Hepatocyte (in vitro differentiated cells): ENCODE data around the gene SAPCD2. TPM values are rescaled to one million over a fixed set of nuclear protein-coding genes. Genes with fewer than 3 reads are reported as not detected.

Source experiments
- DNase-seq: peaks from one replicate; pipeline ENCODE4 v3.0.0-alpha.2; 2016; ENCODE audit warnings: low spot score
- H2AFZ ChIP-seq: fragments of 200-600 bp; sonication (generic); 2 replicates; pipeline ENCODE4 v1.6.0; 2016; ENCODE audit warnings: antibody characterized with exemption, mild to moderate bottlenecking
- H3K27ac ChIP-seq: fragments of 200-600 bp; sonication (generic); 2 replicates; pipeline ENCODE4 v1.5.1; 2016; ENCODE audit warnings: mild to moderate bottlenecking
- H3K27me3 ChIP-seq: fragments of 200-600 bp; sonication (generic); 2 replicates; pipeline ENCODE4 v1.6.1; 2016
- H3K36me3 ChIP-seq: fragments of 200-600 bp; sonication (generic); replicated peaks from 2 replicates; pipeline ENCODE4 v1.5.1; 2016; ENCODE audit warnings: low read depth; ENCODE audit not compliant: insufficient read depth
- H3K4me1 ChIP-seq: fragments of 200-600 bp; sonication (generic); 2 replicates; pipeline ENCODE4 v1.5.1; 2016; ENCODE audit warnings: mild to moderate bottlenecking, moderate library complexity; ENCODE audit not compliant: insufficient read depth
- H3K4me2 ChIP-seq: fragments of 200-600 bp; sonication (generic); 2 replicates; pipeline ENCODE4 v1.6.0; 2016
- H3K4me3 ChIP-seq: fragments of 200-600 bp; sonication (generic); 2 replicates; pipeline ENCODE4 v1.5.1; 2016; ENCODE audit warnings: mild to moderate bottlenecking
- H3K79me2 ChIP-seq: fragments of 200-600 bp; sonication (generic); 2 replicates; pipeline ENCODE4 v1.6.0; 2017; ENCODE audit warnings: mild to moderate bottlenecking
- H3K9me2 ChIP-seq: fragments of 200-600 bp; sonication (generic); replicated peaks from 2 replicates; pipeline ENCODE4 v1.6.0; 2017; ENCODE audit warnings: mild to moderate bottlenecking; ENCODE audit not compliant: insufficient read depth
- H3K9me3 ChIP-seq: fragments of 200-600 bp; sonication (generic); 2 replicates; pipeline ENCODE4 v1.5.1; 2016; ENCODE audit warnings: low read depth, mild to moderate bottlenecking
- H4K20me1 ChIP-seq: fragments of 200-600 bp; sonication (generic); 2 replicates; pipeline ENCODE4 v1.6.0; 2016; ENCODE audit warnings: mild to moderate bottlenecking; ENCODE audit not compliant: insufficient read depth, poor library complexity, severe bottlenecking
- CTCF ChIP-seq: fragments of 200-600 bp; sonication (generic); IDR thresholded peaks from 2 replicates; pipeline ENCODE4 v1.5.1; 2016; ENCODE audit warnings: antibody characterized with exemption, mild to moderate bottlenecking; ENCODE audit not compliant: poor library complexity
- EZH2 ChIP-seq: fragments of 200-600 bp; sonication (generic); IDR thresholded peaks from 2 replicates; pipeline ENCODE4 v1.6.1; 2016; ENCODE audit warnings: antibody characterized with exemption, mild to moderate bottlenecking, borderline replicate concordance
- EZH2phosphoT487 ChIP-seq: fragments of 200-600 bp; sonication (generic); IDR thresholded peaks from one replicate; pipeline ENCODE4 v1.6.1; 2018; ENCODE audit warnings: antibody characterized with exemption, mild to moderate bottlenecking, low read depth, moderate library complexity; ENCODE audit not compliant: unreplicated experiment, severe bottlenecking
- WGBS: methylation state at CpG from one replicate; pipeline ENCODE4 v1.1.6; 2016; ENCODE audit warnings: low lambda C conversion rate; ENCODE audit errors: missing lambda C conversion rate; 5-methylcytosine and 5-hydroxymethylcytosine counted together
- polyA plus RNA-seq: library from polyadenylated mRNA; unstranded; fragments of >200 nt; fragmentation: Nextera tagmentation; extraction: Ambion mirVana; gene quantifications from 2 replicates; pipeline ENCODE4 v1.2.1, GENCODE V29; 2016
- total RNA-seq: library from RNA; depleted of rRNA; stranded (reverse); fragments of >200 nt; gene quantifications from 2 replicates; pipeline ENCODE4 v1.2.3, GENCODE V29; 2014

SAPCD2 gene
- total and polyA plus RNA-seq, 2 experiments from 2014 or later = 4.8 to 7.5 TPM

- no peak for DNase-seq
- Histone ChIP-seq H3K4me1 (no peaks in the 10 kb centered on the region), H3K79me2 (peaks cover 4% of the 10 kb centered on the region), H3K4me3 (no peak overlapping the region), H3K27ac (no peak overlapping the region), H3K4me2 (no peak overlapping the region), H3K9me2 (no peaks in the 10 kb centered on the region), H3K9me3 (no peaks in the 10 kb centered on the region), H4K20me1 (no peaks in the 10 kb centered on the region), H3K27me3 (no peaks in the 10 kb centered on the region), H2AFZ (no peak overlapping the region), H3K36me3 (no peaks in the 10 kb centered on the region)
- WGBS = 88% methylated on average over 30 of the region's 30 CpGs
- TF ChIP-seq CTCF (no peak), EZH2phosphoT487 (no peak), EZH2 (no peak)
Measured at GRCh38 chr9:137095664-137096517, 25.5 kb upstream of the SAPCD2 start.

- H3K9me2 ChIP-seq = no peaks in the 10 kb centered on the region
- no peak overlapping the region for H3K4me2 ChIP-seq
- WGBS = 90% methylated on average over 11 of the region's 11 CpGs
Measured at GRCh38 chr9:137089232-137089947, 19.0 kb upstream of the SAPCD2 start.

GRCh38 chr9:137088121-137088520, 17.8 kb upstream of the SAPCD2 start:
- DNase-seq = no peak
- H3K4me3 ChIP-seq = no peak overlapping the region
- TF ChIP-seq EZH2phosphoT487 (no peak), EZH2 (no peak), CTCF (no peak)
- H4K20me1 ChIP-seq = no peaks in the 10 kb centered on the region
- peaks cover 16% of the 10 kb centered on the region for H3K4me1 ChIP-seq
- H3K79me2 ChIP-seq = peaks cover 23% of the 10 kb centered on the region
- peak overlapping the region; percentile 86 for H3K4me2 ChIP-seq
- 93% methylated on average over 5 of the region's 5 CpGs for WGBS
- no peaks in the 10 kb centered on the region for H3K36me3 ChIP-seq
- no peak overlapping the region for H2AFZ ChIP-seq
- no peaks in the 10 kb centered on the region for H3K9me3 ChIP-seq
- no peak overlapping the region for H3K27ac ChIP-seq
- no peaks in the 10 kb centered on the region for H3K27me3 ChIP-seq
- H3K9me2 ChIP-seq = no peaks in the 10 kb centered on the region

More at GRCh38 chr9:137089232-137089947, 19.0 kb upstream of the SAPCD2 start:
- H3K4me1 ChIP-seq = peaks cover 14% of the 10 kb centered on the region
- H3K27me3 ChIP-seq = no peaks in the 10 kb centered on the region
- H3K27ac ChIP-seq = no peak overlapping the region
- TF ChIP-seq EZH2 (no peak), CTCF (no peak), EZH2phosphoT487 (no peak)
- no peaks in the 10 kb centered on the region for H4K20me1 ChIP-seq
- DNase-seq = no peak
- H3K36me3 ChIP-seq = no peaks in the 10 kb centered on the region
- peaks cover 23% of the 10 kb centered on the region for H3K79me2 ChIP-seq
- H3K4me3 ChIP-seq = no peak overlapping the region
- no peak overlapping the region for H2AFZ ChIP-seq
- no peaks in the 10 kb centered on the region for H3K9me3 ChIP-seq
